ENCODE data around the gene ADIPOQ.
"Not testable (repeated sequence)": the region's sequence is repeated elsewhere in the genome, so short reads cannot be mapped to it uniquely, and the experiment has no call there.

The ADIPOQ gene

DNA sequence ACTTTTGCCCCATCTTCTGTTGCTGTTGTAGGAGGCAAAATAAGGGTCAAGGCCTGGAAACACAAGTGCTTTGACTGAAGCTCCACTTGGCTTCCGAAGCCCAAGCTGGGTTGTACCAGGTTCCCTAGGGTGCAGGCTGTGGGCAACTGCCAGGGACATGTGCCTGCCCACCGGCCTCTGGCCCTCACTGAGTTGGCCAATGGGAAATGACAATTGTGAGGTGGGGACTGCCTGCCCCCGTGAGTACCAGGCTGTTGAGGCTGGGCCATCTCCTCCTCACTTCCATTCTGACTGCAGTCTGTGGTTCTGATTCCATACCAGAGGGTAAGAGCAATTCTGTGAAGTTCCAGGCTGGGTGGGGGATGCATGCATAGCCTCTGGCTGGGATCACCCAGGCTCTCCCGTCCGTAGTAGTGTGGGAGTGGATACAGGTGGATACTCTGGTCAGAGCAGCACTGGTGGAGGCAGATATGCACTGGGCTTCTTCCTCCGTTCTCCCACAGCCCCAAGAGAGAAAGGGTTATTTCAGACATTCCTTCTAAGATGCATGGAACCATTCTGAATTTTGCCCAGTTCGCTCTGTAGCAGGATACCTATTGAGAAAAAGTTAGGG, at the start of gene ADIPOQ:
Gene ADIPOQ, plus strand, starts transcription at position 285 of the 613 bp plus-strand sequence. CDS start 10,349 bp downstream, outside the sequence.
- no peak for DNase-seq (ENCODE audit: low read depth, low spot score)

DNA sequence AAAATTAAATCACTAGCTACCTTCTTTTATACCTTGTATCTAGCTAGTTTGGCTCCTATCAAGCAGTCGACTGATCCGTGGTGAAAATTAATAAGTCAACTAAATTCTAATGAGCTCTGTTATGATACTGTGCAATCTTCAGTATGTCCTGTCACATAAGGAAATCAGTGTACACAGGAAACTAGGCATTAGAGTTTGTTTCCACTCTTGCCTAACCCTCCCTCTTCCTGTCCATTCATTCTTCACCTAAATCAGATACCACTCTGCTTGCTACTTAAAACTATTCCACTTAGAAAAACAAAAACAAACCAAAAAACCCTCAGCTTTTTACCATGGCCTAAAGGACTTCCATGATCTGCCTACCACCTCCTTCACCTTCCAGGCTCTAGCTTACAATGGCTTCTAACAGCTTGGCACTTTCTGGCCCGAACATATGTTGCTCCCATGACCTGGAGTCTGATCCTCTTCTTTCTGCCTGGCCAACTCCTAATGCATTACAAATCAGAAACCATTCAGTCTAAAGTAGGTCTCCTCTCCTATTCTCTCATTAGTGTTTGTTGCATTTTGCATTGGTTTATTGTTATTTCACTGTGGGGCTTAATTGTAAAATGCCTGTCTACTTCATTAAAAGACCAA, 44.2 kb upstream of the ADIPOQ start:
- no peak for DNase-seq (ENCODE audit: low read depth, low spot score)

DNA sequence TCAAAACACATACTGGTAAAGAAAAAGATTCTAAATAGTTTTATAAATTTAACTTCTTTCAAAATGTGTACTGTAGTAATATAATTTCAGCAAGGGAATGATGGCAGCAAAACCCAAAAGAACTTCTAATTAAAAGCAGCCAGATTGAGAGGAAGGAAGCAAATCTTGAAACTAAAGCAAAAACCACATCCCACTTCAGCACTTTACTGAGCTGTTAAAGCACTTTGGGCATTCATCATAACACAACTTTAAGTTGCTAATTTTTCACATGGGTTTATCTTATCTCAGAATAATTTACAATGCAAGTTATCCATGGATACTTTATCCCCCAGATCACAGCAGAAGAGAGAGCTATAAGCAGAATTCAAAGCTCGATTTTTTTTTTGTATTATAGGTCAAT, 42.2 kb upstream of the ADIPOQ start:
- no peak for DNase-seq (ENCODE audit: low read depth, low spot score)

GRCh38 chr3:186802701-186803100, 39.8 kb upstream of the ADIPOQ start:
- DNase-seq (ENCODE audit: low read depth, low spot score), result no peak

DNA sequence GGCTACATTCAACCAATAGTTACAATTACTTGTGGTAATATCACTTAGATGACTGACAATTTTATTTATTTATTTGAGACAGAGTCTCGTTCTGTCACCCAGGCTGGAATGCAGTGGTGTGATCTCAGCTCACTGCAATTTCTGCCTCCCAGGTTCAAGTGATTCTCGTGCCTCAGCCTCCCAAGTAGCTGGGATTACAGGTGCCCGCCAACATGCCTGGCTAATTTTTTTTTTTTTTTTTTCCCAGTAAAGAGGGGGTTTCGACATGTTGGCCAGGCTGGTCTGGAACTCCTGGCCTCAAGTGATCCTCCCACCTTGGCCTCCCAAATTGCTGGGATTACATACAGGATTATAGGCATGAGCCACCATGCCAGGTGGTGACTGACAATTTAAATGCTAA, 39.1 kb upstream of the ADIPOQ start:
- DNase-seq (ENCODE audit: low read depth, low spot score), result not testable (repeated sequence)

DNA sequence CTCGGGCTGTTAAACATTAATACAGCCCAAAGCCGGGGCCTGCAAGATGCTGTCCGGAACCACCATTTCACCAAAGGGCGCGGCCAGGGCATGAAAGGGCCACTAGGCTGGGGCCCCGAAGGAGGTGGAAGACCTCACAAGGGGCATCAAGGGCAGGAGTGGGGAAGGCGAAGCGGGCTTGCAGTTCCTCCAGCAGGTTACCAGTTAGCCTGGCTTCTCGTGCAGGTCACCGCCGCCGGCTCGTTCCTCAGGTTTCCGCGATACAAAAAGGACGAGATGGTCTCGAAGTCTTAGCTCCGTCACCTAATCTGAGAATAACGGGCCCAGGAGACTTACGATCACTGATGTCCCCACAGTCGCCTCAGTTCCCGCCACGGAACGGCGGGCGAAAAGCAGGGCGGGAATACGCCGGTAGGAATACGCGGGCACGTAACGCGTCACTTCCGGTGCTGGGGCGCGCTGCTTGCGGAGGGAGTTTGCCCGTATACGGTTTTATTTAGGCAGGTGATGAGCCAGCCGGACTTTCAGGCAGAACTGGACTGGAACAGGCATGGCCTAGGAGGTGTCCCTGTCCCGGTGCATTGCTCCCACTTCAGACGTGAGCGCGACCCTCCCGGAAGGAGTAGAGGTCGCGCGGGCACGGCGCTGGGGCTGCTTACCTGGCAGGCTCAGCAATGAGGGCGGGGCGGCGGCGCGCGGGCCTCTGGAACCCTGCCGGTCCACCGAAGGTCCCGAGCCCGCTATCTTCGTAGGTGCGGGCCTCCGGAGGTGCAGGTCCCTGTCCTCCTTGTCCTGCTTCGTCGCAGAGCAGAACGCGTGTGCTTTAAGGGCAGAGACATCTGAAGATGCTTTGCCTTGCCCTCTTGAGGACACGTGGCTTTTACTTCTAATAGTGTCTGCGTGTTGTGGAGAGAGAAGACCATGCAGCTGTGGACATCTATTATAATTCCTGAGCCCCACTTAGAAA, 36.1 kb upstream of the ADIPOQ start, which contains the start of gene RFC4:
Gene RFC4, minus strand, starts transcription at position 394 of the 967 bp plus-strand sequence. CDS start 1,769 bp downstream, outside the sequence.
- DNase-seq (ENCODE audit: low read depth, low spot score), result peak; percentile 75

GRCh38 chr3:186807231-186807630, 35.3 kb upstream of the ADIPOQ start:
- no peak for DNase-seq (ENCODE audit: low read depth, low spot score)

DNA sequence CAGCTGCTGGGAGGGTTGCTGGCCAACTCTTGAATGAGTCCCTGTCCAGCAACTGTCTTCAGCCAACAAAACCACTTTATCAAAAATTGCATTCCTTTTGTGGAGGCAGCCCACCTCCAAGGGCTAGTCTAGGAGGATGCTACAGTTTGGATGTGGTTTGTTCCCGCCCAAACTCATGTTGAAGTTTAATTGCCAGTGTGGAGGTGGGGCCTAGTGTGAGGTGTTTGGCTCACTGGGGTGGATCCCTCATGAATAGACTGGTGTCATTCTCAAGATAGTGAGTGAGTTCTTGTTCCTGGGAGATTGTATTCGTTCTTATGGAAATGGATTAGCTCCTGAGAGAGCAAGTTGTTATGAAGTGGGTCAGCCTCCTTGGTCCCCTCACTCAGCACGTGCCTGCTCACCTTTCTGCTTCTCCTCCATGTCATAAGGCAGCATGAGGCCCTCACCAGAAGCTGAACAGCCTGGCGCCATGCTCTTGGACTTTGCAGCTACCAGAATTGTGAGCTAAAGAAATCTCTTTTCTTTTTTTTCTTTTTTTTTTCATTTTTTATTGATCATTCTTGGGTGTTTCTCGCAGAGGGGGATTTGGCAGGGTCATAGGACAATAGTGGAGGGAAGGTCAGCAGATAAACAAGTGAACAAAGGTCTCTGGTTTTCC, 32.0 kb upstream of the ADIPOQ start:
- no peak for DNase-seq (ENCODE audit: low read depth, low spot score)

DNA sequence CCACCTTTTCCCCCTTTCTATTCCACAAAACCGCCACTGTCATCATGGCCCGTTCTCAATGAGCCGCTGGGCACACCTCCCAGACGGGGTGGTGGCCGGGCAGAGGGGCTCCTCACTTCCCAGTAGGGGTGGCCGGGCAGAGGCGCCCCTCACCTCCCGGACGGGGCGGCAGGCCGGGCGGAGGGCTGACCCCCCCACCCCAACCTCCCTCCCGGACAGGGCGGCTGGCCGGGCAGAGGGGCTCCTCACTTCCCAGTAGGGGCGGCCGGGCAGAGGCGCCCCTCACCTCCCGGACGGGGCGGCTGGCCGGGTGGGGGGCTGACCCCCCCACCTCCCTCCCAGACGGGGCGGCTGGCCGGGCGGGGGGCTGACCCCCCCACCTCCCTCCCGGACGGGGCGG, 31.2 kb upstream of the ADIPOQ start:
- not testable (repeated sequence) for DNase-seq (ENCODE audit: low read depth, low spot score)

DNA sequence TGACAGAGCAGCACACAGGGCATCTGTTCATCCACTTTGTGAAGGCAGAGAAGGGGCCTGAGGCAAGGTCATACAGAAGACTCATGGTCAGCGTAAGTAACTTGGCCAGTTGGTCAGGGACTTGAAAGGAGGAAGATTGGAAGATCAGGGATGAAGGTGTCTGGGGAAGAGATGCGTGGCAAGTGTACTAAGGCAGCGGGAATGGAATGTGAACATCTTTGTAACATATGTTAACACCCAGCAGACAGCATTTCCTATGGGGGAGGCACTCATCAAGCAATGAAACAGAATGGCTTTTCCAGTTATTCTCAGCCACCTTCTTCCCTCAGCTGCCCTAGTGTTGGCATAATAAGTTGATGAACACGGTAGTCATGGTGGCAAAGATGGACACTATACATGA, 28.4 kb upstream of the ADIPOQ start:
- no peak for DNase-seq (ENCODE audit: low read depth, low spot score)

GRCh38 chr3:186815435-186815834, 27.1 kb upstream of the ADIPOQ start:
- DNase-seq (ENCODE audit: low read depth, low spot score), result no peak

- DNase-seq (ENCODE audit: low read depth, low spot score), result no peak
Observed at GRCh38 chr3:186818516-186818915, 24.0 kb upstream of the ADIPOQ start.

GRCh38 chr3:186818956-186819355, 23.6 kb upstream of the ADIPOQ start:
- DNase-seq (ENCODE audit: low read depth, low spot score), result no peak

GRCh38 chr3:186821429-186822387, 20.8 kb upstream of the ADIPOQ start:
- DNase-seq (ENCODE audit: low read depth, low spot score), result no peak

DNA sequence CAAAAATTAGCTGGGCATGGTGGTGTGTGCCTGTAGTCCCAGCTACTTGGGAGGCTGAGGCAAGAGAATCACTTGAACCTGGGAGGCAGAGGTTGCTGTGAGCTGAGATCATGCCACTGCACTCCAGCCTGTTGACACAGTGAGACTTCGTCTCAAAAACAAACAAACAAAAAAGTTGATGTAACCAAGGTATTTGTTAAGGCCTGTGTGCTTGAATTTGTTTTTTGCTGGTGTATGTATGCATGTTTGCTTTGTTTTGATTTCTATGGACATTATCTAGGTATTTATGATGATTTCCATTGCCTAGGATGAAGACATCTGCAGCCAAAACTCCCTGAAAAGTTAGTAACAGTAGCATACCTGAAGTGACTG, 20.1 kb upstream of the ADIPOQ start:
- not testable (repeated sequence) for DNase-seq (ENCODE audit: low read depth, low spot score)

DNA sequence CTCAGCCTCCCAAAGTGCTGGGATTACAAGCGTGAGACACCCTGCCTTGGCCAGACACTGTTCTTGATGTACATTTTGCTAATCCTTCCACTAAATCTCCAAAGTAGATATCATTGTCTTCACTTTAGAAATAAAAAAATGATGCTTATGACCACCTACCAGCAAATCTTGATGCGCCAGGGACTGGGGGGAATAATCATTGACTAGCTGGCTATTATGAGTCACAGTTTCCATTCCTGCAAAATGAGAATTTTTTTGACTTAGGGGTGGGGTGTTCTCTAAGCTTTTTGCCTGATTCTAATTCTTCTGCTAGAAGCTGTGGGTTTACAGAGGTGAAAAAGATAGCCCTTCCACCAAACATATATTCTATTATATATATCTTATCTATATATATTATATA, 19.1 kb upstream of the ADIPOQ start:
- DNase-seq (ENCODE audit: low read depth, low spot score), result no peak

- DNase-seq (ENCODE audit: low read depth, low spot score), result no peak
Observed at GRCh38 chr3:186824430-186825139, 17.9 kb upstream of the ADIPOQ start.

DNA sequence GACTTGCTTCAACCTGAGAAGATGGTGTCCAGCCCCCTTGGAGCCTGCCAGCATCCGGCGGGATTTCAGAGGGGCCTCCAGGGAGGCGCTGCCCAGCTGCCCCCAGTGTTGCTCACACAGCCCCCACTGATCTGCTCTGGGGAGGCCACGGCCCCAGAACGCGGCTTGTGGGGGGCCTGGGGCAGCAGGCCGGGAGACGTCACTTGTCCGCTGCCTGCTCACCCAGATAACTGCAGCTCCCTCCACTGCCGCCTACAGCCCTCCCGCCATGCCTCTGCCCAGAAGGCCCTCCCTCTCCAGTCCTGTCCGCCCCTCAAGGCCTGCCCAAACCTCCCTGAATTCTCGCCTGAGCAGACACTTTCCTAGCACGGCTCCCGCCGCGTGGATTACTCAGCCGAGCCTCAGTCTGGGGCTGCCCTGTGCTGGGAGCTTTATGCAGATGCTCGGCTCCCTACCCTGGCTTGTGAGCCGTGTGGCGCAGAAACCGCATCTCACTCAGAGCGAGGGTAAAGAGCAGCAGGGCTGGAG, 17.2 kb upstream of the ADIPOQ start:
- no peak for DNase-seq (ENCODE audit: low read depth, low spot score)

- no peak for DNase-seq (ENCODE audit: low read depth, low spot score)
Observed at GRCh38 chr3:186825872-186826409, 16.6 kb upstream of the ADIPOQ start.

All from activated naive CD8-positive, alpha-beta T cell treated with anti-CD3 and anti-CD28 coated beads, Interleukin-2, amount 50 U/mL, for 16 hours (primary cell).